VCaP (cell line): Measurements from ENCODE around the gene PTGER3.
"Not testable (repeated sequence)": the region's sequence is repeated elsewhere in the genome, so short reads cannot be mapped to it uniquely, and the experiment has no call there.

Experiments used
- H3K27ac ChIP-seq: fragments of 450-650 bp; 2 replicates; pipeline ENCODE4 v1.5.1; 2017
- CTCF ChIP-seq: fragments of 450-650 bp; conservative IDR thresholded peaks from 2 replicates; pipeline ENCODE4 v1.5.1; 2017; ENCODE audit warnings: mild to moderate bottlenecking, moderate library complexity

Gene PTGER3

GRCh38 chr1:71001624-71002023 lies 46.0 kb downstream of the PTGER3 start:
- no peak overlapping the region for H3K27ac ChIP-seq
- TF ChIP-seq CTCF: no peak

- TF ChIP-seq CTCF: no peak
- no peak overlapping the region for H3K27ac ChIP-seq
Measured at GRCh38 chr1:70997793-70998192, 49.8 kb downstream of the PTGER3 start.

- no peak overlapping the region for H3K27ac ChIP-seq
- no peak for TF ChIP-seq CTCF
Measured at GRCh38 chr1:70994753-70995268, 52.8 kb downstream of the PTGER3 start.

- no peak overlapping the region for H3K27ac ChIP-seq
- TF ChIP-seq CTCF: no peak
Measured at GRCh38 chr1:70993798-70994197, 53.8 kb downstream of the PTGER3 start.

- no peak overlapping the region for H3K27ac ChIP-seq
- TF ChIP-seq CTCF: no peak
Measured at GRCh38 chr1:70992521-70992920, 55.1 kb downstream of the PTGER3 start.

- H3K27ac ChIP-seq: no peak overlapping the region
- no peak for TF ChIP-seq CTCF
Measured at GRCh38 chr1:70990469-70991253, 57.0 kb downstream of the PTGER3 start.

GRCh38 chr1:70987497-70987896 lies 60.1 kb downstream of the PTGER3 start:
- TF ChIP-seq CTCF: no peak

GRCh38 chr1:70985776-70986225 lies 61.8 kb downstream of the PTGER3 start:
- H3K27ac ChIP-seq: not testable (repeated sequence)

More at GRCh38 chr1:70987497-70987896, 60.1 kb downstream of the PTGER3 start:
- no peak overlapping the region for H3K27ac ChIP-seq

- H3K27ac ChIP-seq: not testable (repeated sequence)
Measured at GRCh38 chr1:70985278-70985677, 62.3 kb downstream of the PTGER3 start.
